ENCODE data around the gene UMPS.

- TF ChIP-seq CTCF (IDR thresholded peaks at IDR 0.05) (no peak), POLR2A (IDR thresholded peaks at IDR 0.05) (no peak)
Observed at GRCh38 chr3:124792341-124793040, 62.2 kb downstream of the UMPS start.
